Anterior cingulate cortex (tissue), 58 donors: ENCODE data around the gene ITGA5.

Experiments
- DNase-seq, 58 donors: peaks; one replicate each; lab custom pipeline; 2025; lab: John Stamatoyannopoulos, UW

The ITGA5 gene

GRCh38 chr12:54431911-54432814, 13.1 kb upstream of the ITGA5 start:
- DNase-seq, result no peak

GRCh38 chr12:54430471-54431069, 11.5 kb upstream of the ITGA5 start:
- no peak for DNase-seq

GRCh38 chr12:54429014-54429471, 10.0 kb upstream of the ITGA5 start:
- DNase-seq, result no peak

GRCh38 chr12:54428050-54429013, 9.3 kb upstream of the ITGA5 start:
- no peak for DNase-seq

GRCh38 chr12:54427106-54427505, 8.0 kb upstream of the ITGA5 start:
- DNase-seq, result no peak

- DNase-seq, result no peak
These were observed 7.6 kb upstream of the ITGA5 start for GRCh38 chr12:54426690-54427089.

- no peak for DNase-seq
These were observed 6.6 kb upstream of the ITGA5 start for GRCh38 chr12:54425702-54426101.

- DNase-seq, result no peak
These were observed 5.2 kb upstream of the ITGA5 start for GRCh38 chr12:54424224-54424623.

- no peak for DNase-seq
These were observed 4.7 kb upstream of the ITGA5 start for GRCh38 chr12:54423816-54424150.

- no peak for DNase-seq
These were observed 2.8 kb upstream of the ITGA5 start for GRCh38 chr12:54421879-54422250.

- no peak for DNase-seq
These were observed 2.3 kb upstream of the ITGA5 start for GRCh38 chr12:54421175-54421878.

GRCh38 chr12:54420766-54421144, 1.7 kb upstream of the ITGA5 start:
- DNase-seq, result no peak

- no peak for DNase-seq
These were observed 502 bp downstream of the ITGA5 start for GRCh38 chr12:54418441-54419087.

- no peak for DNase-seq
These were observed 1.2 kb downstream of the ITGA5 start for GRCh38 chr12:54417712-54418440.

GRCh38 chr12:54416687-54417603, 2.1 kb downstream of the ITGA5 start:
- no peak for DNase-seq

- DNase-seq, result no peak
These were observed 3.7 kb downstream of the ITGA5 start for GRCh38 chr12:54415221-54415929.
